Amygdala (tissue), 56 donors: ENCODE results near the gene SNPH.

Experiments used
- DNase-seq, 56 donors: peaks; one replicate each; lab custom pipeline; 2025; lab: John Stamatoyannopoulos, UW

Gene SNPH

GRCh38 chr20:1283522-1284510 lies 17.7 kb downstream of the SNPH start:
- no peak for DNase-seq

GRCh38 chr20:1286267-1287024 lies 20.4 kb downstream of the SNPH start:
- no peak for DNase-seq

- no peak for DNase-seq
These were observed 21.2 kb downstream of the SNPH start for GRCh38 chr20:1287306-1287705.

GRCh38 chr20:1287787-1288569 lies 21.9 kb downstream of the SNPH start:
- DNase-seq, result no peak

GRCh38 chr20:1291191-1291741 lies 25.2 kb downstream of the SNPH start:
- DNase-seq, result peak in 10 of 56 donors; percentile 28 to 74 (median 37)

- no peak for DNase-seq
These were observed 26.5 kb downstream of the SNPH start for GRCh38 chr20:1292620-1293019.

GRCh38 chr20:1293641-1294379 lies 27.7 kb downstream of the SNPH start:
- no peak for DNase-seq

- DNase-seq, result no peak
These were observed 28.4 kb downstream of the SNPH start for GRCh38 chr20:1294497-1294896.

- DNase-seq, result no peak
These were observed 29.3 kb downstream of the SNPH start for GRCh38 chr20:1295276-1295930.

GRCh38 chr20:1296117-1296610 lies 30.1 kb downstream of the SNPH start:
- no peak for DNase-seq

- no peak for DNase-seq
These were observed 30.8 kb downstream of the SNPH start for GRCh38 chr20:1296922-1297321.

GRCh38 chr20:1297486-1297885 lies 31.4 kb downstream of the SNPH start:
- DNase-seq, result no peak

GRCh38 chr20:1298166-1298565 lies 32.1 kb downstream of the SNPH start:
- no peak for DNase-seq

- DNase-seq, result peak in 1 of 56 donors; percentile 32
These were observed 32.9 kb downstream of the SNPH start for GRCh38 chr20:1298888-1299511.

- DNase-seq, result no peak
These were observed 33.4 kb downstream of the SNPH start for GRCh38 chr20:1299522-1299921.

GRCh38 chr20:1300083-1300840 lies 34.2 kb downstream of the SNPH start:
- no peak for DNase-seq

GRCh38 chr20:1301031-1301529 lies 35.0 kb downstream of the SNPH start:
- DNase-seq, result no peak
